Calu3 (cell line): Measurements from ENCODE around the gene ANKRD40. TPM values are rescaled to one million over a fixed set of nuclear protein-coding genes. Genes with fewer than 3 reads are reported as not detected.

Experiments
- BruUV-seq: library from RNA; stranded (reverse); fragments of 400-500 nt; replicated peaks from 2 replicates; lab custom pipeline; 2021; lab: Mats Ljungman, UMichigan
- CTCF ChIA-PET: fragments of 300-600 bp; sonication (Branson Sonifier 250); formaldehyde crosslinking; loops from one replicate; lab custom pipeline; 2022; ENCODE audit warnings: antibody characterized with exemption; lab: Charles Lee
- DNase-seq: peaks from one replicate; pipeline ENCODE4 v3.0.0; 2022
- H3K27ac Mint-ChIP-seq: one replicate; pipeline ENCODE4 v1.8.0; 2022; ENCODE audit warnings: mixed read lengths; ENCODE audit not compliant: unreplicated experiment
- H3K27me3 Mint-ChIP-seq: one replicate; pipeline ENCODE4 v1.8.0; 2022; ENCODE audit warnings: mixed read lengths; ENCODE audit not compliant: unreplicated experiment
- H3K36me3 Mint-ChIP-seq: one replicate; pipeline ENCODE4 v1.8.0; 2022; ENCODE audit warnings: mild to moderate bottlenecking, moderate library complexity, mixed read lengths; ENCODE audit not compliant: insufficient read depth, unreplicated experiment
- H3K4me1 Mint-ChIP-seq: one replicate; pipeline ENCODE4 v1.8.0; 2022; ENCODE audit warnings: mild to moderate bottlenecking, low read depth, mixed read lengths; ENCODE audit not compliant: unreplicated experiment
- H3K4me3 Mint-ChIP-seq: one replicate; pipeline ENCODE4 v1.8.0; 2022; ENCODE audit warnings: mild to moderate bottlenecking, low read depth, moderate library complexity, mixed read lengths; ENCODE audit not compliant: unreplicated experiment
- H3K9me3 Mint-ChIP-seq: one replicate; pipeline ENCODE4 v1.8.0; 2022; ENCODE audit warnings: low read depth, mixed read lengths; ENCODE audit not compliant: unreplicated experiment
- CTCF ChIP-seq: fragments of 200-600 bp; IDR thresholded peaks from one replicate; pipeline ENCODE4 v1.8.0; 2022; ENCODE audit warnings: antibody characterized with exemption; ENCODE audit not compliant: unreplicated experiment
- intact Hi-C: fragments of 100-400 bp; cut with micrococcal nuclease; formaldehyde crosslinking; loops from one replicate; pipeline ENCODE4 v1.10.0; 2022; ENCODE audit not compliant: unreplicated experiment
- total RNA-seq: library from RNA; stranded (reverse); gene quantifications from 2 replicates; pipeline ENCODE4 v1.2.3, GENCODE V29; 2022

Gene ANKRD40
- total RNA-seq, 1 experiment from 2014 or later, result 68.5 TPM

GRCh38 chr17:50722746-50723145 lies 15.0 kb upstream of the ANKRD40 start:
- Mint-ChIP-seq H3K4me1 (peaks cover 45% of the 10 kb centered on the region), H3K4me3 (peak overlapping the region; percentile 94), H3K9me3 (no peaks in the 10 kb centered on the region), H3K27me3 (no peaks in the 10 kb centered on the region), H3K27ac (peak overlapping the region; percentile 20), H3K36me3 (peaks cover 70% of the 10 kb centered on the region)
- CTCF ChIA-PET, result interaction anchor here (0.8 kb wide), 1 partner anchor 118 kb away, joined by 11 read pairs; no protein-coding TSS in a partner anchor
- no peak for TF ChIP-seq CTCF
- BruUV-seq, result no TSS peak
- no peak for DNase-seq
- intact Hi-C loops, result no loop called here

- H3K4me1 Mint-ChIP-seq, result peaks cover 32% of the 10 kb centered on the region
- intact Hi-C loops, result no loop called here
- no TSS peak for BruUV-seq
- H3K9me3 Mint-ChIP-seq, result no peaks in the 10 kb centered on the region
- H3K4me3 Mint-ChIP-seq, result peak overlapping the region; percentile 94
- H3K27me3 Mint-ChIP-seq, result no peaks in the 10 kb centered on the region
- H3K27ac Mint-ChIP-seq, result peak overlapping the region; percentile 98
- CTCF ChIA-PET, result interaction anchor here (0.7 kb wide), 1 partner anchor 28 kb away, joined by 3 read pairs; no protein-coding TSS in a partner anchor
- H3K36me3 Mint-ChIP-seq, result peaks cover 61% of the 10 kb centered on the region
- DNase-seq, result no peak
- TF ChIP-seq CTCF, result no peak
Measured at GRCh38 chr17:50721194-50722010, 13.7 kb upstream of the ANKRD40 start.

GRCh38 chr17:50719924-50720794 lies 12.4 kb upstream of the ANKRD40 start:
- intact Hi-C loops, result no loop called here
- TF ChIP-seq CTCF, result no peak
- peak overlapping the region; percentile 98 for H3K27ac Mint-ChIP-seq
- no peak for DNase-seq
- no peaks in the 10 kb centered on the region for H3K27me3 Mint-ChIP-seq
- CTCF ChIA-PET, result interaction anchor here (0.7 to 1.1 kb wide), 6 partner anchors 12 to 323 kb away, joined by 3 to 8 read pairs (median 4); partner anchors contain the start of genes ANKRD40 and LRRC59
- peaks cover 61% of the 10 kb centered on the region for H3K36me3 Mint-ChIP-seq
- H3K4me3 Mint-ChIP-seq, result peak overlapping the region; percentile 94
- BruUV-seq, result TSS peak; percentile 44
- peaks cover 23% of the 10 kb centered on the region for H3K4me1 Mint-ChIP-seq
- H3K9me3 Mint-ChIP-seq, result no peaks in the 10 kb centered on the region

- H3K27me3 Mint-ChIP-seq, result peaks cover under 1% of the 10 kb centered on the region
- no peak for TF ChIP-seq CTCF
- intact Hi-C loops, result no loop called here
- H3K27ac Mint-ChIP-seq, result peak within 1 kb of the TSS; percentile 98
- H3K36me3 Mint-ChIP-seq, result peaks cover 56% of the 10 kb centered on the region
- H3K4me3 Mint-ChIP-seq, result peak within 1 kb of the TSS; percentile 94
- peaks cover 23% of the 10 kb centered on the region for H3K4me1 Mint-ChIP-seq
- TSS peak; percentile 99 for BruUV-seq
- no peaks in the 10 kb centered on the region for H3K9me3 Mint-ChIP-seq
- DNase-seq, result peak; percentile 99
- CTCF ChIA-PET, result interaction anchor here (0.6 to 1.3 kb wide), 9 partner anchors 12 to 568 kb away, joined by 3 to 8 read pairs (median 4); partner anchors contain the start of genes ANKRD40 and LRRC59
Measured at GRCh38 chr17:50719144-50719923, 11.6 kb upstream of the ANKRD40 start, which contains the start of gene LUC7L3. TSS of gene LUC7L3 (plus strand) at chr17:50719603. CDS start at chr17:50719733, 130 bp downstream.
